ENCODE measurements around the gene VWA3A. TPM values are rescaled to one million over a fixed set of nuclear protein-coding genes. Genes with fewer than 3 reads are reported as not detected.
A peak's percentile ranks its signal among the peaks of the same experiment; 100 is the strongest.

The VWA3A gene
- total and polyA plus RNA-seq, 2 of the 8 experiments (the other 6 are each of a cell fraction or from before 2014, with no cell fraction given), result 0.05 TPM; not detected in 1

GRCh38 chr16:22054847-22055590, 37.3 kb upstream of the VWA3A start:
- H3K27ac ChIP-seq (ENCODE audit: low read depth, low read length), result no peak overlapping the region
- H3K14ac ChIP-seq (ENCODE audit: insufficient read length), result no peak overlapping the region
- no peak overlapping the region for H3K9ac ChIP-seq (replicated peaks in 1 of 4; ENCODE audit: extremely low read depth in 1 of 4, low read depth in 3 of 4, low read length in 3 of 4)
- H2BK15ac ChIP-seq (ENCODE audit: low read length), result no peak overlapping the region
- 0 out of 2 replicates have a peak, but pooled peaks cover 2% of the 10 kb centered on the region for H3K79me1 ChIP-seq (ENCODE audit: low read depth, low read length)
- H3K4me3 ChIP-seq (ENCODE audit: extremely low read depth in 1 of 4, insufficient read depth in 2 of 4, low read depth in 3 of 4, low read length in 4 of 4), result no peak overlapping the region
- no peak overlapping the region for H2AFZ ChIP-seq (ENCODE audit: low read length)
- no peak overlapping the region for H2BK20ac ChIP-seq (ENCODE audit: low read length)
- no peak overlapping the region for H3K4ac ChIP-seq (replicated peaks; ENCODE audit: insufficient read length, low read depth, low read length)
- peak overlapping the region; percentile 34; the same call in 1 of the 2 replicates for H2AK5ac ChIP-seq (ENCODE audit: low read depth, low read length)
- H3K79me2 ChIP-seq (ENCODE audit: control insufficient read depth in 1 of 2, insufficient read depth in 2 of 2, low read length in 2 of 2), result no peaks in the 10 kb centered on the region
- no peaks in the 10 kb centered on the region for H3K36me3 ChIP-seq (ENCODE audit: control insufficient read depth in 2 of 4, insufficient read depth in 4 of 4, low read length in 3 of 4)
- no peak overlapping the region for H3K4me2 ChIP-seq (ENCODE audit: insufficient read depth in 1 of 2, low read depth in 2 of 2, low read length in 2 of 2)
- ChIA-PET CTCF (ENCODE audit: partially characterized antibody) (interaction anchor here (0.7 to 3.2 kb wide), 38 partner anchors 7 to 147 kb away, joined by 3 to 38 read pairs (median 4); partner anchors contain the start of genes PDZD9 and VWA3A), POLR2A (ENCODE audit: partially characterized antibody) (interaction anchor here (1.2 kb wide), 2 partner anchors 16 to 23 kb away, joined by 3 read pairs; no protein-coding TSS in a partner anchor)
- WGBS, 2 experiments (ENCODE audit: extremely low coverage in 1 of 2, insufficient coverage in 1 of 2, insufficient read length in 1 of 2, insufficient replicate concordance in 2 of 2, low coverage in 1 of 2, low lambda C conversion rate in 2 of 2, missing lambda C conversion rate in 1 of 2), result 90% methylated on average over 5 of the region's 5 CpGs; no CpG with 5 or more reads in 1 of the 2 experiments
- no peak overlapping the region for H3K56ac ChIP-seq (replicated peaks; ENCODE audit: insufficient read length, low read depth, low read length)
- no peak overlapping the region for H2BK120ac ChIP-seq (replicated peaks; ENCODE audit: low read depth, low read length)
- FAIRE-seq (no peak), DNase-seq (ENCODE audit: low read depth in 1 of 2, low spot score in 2 of 2) (no peak)
- no peak overlapping the region for H3K18ac ChIP-seq (ENCODE audit: extremely low read depth, low read length)
- no peak overlapping the region for H4K5ac ChIP-seq (ENCODE audit: insufficient read length, low read depth, low read length)
- peaks cover 2 to 3% of the 10 kb centered on the region in 2 experiments for H4K20me1 ChIP-seq (replicated peaks in 1 of 2; ENCODE audit: control insufficient read depth in 1 of 2, insufficient read depth in 2 of 2, low read length in 2 of 2)
- H3K9me3 ChIP-seq (ENCODE audit: insufficient read depth in 2 of 2, low read depth in 1 of 2, low read length in 1 of 2), result no peaks in the 10 kb centered on the region
- no peak overlapping the region; the same call in 1 of the 2 replicates for H4K8ac ChIP-seq (ENCODE audit: extremely low read depth, insufficient read depth, low read length)
- no peak overlapping the region for H2BK5ac ChIP-seq (ENCODE audit: low read depth, low read length)
- no peak overlapping the region for H4K91ac ChIP-seq (replicated peaks; ENCODE audit: insufficient read length, low read length)
- H3K23ac ChIP-seq (ENCODE audit: insufficient read length), result no peak overlapping the region
- no peaks in the 10 kb centered on the region for H3K27me3 ChIP-seq (replicated peaks in 1 of 4; ENCODE audit: control insufficient read depth in 3 of 4, extremely low read depth in 1 of 4, insufficient read depth in 3 of 4, low read length in 3 of 4)
- no peak overlapping the region for H2BK12ac ChIP-seq (ENCODE audit: low read depth, low read length)
- H3K4me1 ChIP-seq (replicated peaks in 1 of 4; ENCODE audit: control insufficient read depth in 3 of 4, insufficient read depth in 4 of 4, low read length in 3 of 4), result no peaks in the 10 kb centered on the region
- TF ChIP-seq MAFK (IDR thresholded peaks at IDR 0.05; ENCODE audit: low read depth, low read length) (peak; percentile 52), JUN (IDR thresholded peaks at IDR 0.05; ENCODE audit: low read depth, low read length) (no peak)
- H3K23me2 ChIP-seq (ENCODE audit: low read depth, low read length), result no peaks in the 10 kb centered on the region

Data from H1 (cell line).